ENCODE measurements around the gene TMEM259.

DNA sequence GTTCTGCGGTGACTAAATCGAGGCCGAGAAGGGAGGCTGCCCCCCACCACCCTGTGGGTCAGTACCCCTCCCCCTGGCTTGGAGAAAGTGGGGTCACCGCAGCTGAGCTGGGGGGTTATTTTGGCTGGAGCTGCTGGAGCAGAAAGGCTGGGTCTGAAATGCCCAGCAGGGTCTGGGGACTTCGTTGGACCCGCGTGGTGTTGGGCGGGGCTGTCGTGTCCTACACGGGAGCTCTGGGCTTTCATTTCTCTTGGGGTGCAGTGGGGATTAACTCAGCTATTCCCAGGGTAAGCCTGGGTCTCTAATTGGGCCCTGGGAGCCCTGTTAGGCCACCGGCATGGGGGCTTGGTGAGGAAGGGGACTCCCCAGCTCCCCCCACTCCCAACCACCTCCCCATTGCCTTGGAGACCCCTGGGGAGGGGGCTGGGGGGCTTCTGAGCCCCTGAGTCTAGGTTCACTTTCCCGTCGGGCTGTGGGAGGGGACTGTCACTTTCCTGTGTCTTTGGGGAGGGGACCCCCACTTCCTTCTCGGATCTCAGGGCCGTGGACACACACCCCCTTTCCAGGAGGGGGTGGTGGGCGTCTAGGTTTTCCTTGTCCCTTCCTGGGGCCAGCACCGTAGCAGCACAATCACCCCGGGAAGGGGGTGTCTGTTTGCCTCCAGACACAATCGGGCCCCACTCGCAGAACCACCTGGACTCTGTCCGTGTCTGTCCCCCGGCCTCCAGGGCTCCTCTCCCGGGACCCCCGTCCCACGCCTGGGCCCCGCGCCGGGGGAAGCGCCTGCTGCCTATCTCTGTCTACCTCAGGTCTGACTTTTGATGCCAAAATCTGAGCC, 47.0 kb downstream of the TMEM259 start:
- TF ChIP-seq, protein P1, sequence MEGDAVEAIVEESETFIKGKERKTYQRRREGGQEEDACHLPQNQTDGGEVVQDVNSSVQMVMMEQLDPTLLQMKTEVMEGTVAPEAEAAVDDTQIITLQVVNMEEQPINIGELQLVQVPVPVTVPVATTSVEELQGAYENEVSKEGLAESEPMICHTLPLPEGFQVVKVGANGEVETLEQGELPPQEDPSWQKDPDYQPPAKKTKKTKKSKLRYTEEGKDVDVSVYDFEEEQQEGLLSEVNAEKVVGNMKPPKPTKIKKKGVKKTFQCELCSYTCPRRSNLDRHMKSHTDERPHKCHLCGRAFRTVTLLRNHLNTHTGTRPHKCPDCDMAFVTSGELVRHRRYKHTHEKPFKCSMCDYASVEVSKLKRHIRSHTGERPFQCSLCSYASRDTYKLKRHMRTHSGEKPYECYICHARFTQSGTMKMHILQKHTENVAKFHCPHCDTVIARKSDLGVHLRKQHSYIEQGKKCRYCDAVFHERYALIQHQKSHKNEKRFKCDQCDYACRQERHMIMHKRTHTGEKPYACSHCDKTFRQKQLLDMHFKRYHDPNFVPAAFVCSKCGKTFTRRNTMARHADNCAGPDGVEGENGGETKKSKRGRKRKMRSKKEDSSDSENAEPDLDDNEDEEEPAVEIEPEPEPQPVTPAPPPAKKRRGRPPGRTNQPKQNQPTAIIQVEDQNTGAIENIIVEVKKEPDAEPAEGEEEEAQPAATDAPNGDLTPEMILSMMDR (IDR thresholded peaks at IDR 0.05), result no peak
- no peak for TF ChIP-seq EZH2 (IDR thresholded peaks at IDR 0.05; ENCODE audit: borderline replicate concordance, insufficient read depth, low read depth, low read length, poor library complexity, severe bottlenecking)
